Parathyroid adenoma (tissue), 2 donors: Measurements from ENCODE around the gene XYLB.

ENCODE experiments used
- H2AFZ ChIP-seq: fragments of 300-600 bp; sonication (generic); one replicate; pipeline ENCODE4 v1.7.0; 2017; ENCODE audit warnings: antibody characterized with exemption, mild to moderate bottlenecking
- H3K27ac ChIP-seq: fragments of 300-600 bp; sonication (generic); one replicate; pipeline ENCODE4 v1.7.0; 2017
- H3K27me3 ChIP-seq: fragments of 300-600 bp; sonication (generic); one replicate; pipeline ENCODE4 v1.7.0; 2017; ENCODE audit warnings: low read length; ENCODE audit not compliant: control insufficient read depth, insufficient read depth
- H3K36me3 ChIP-seq: fragments of 300-600 bp; sonication (generic); one replicate; pipeline ENCODE4 v1.7.0; 2017; ENCODE audit warnings: low read length; ENCODE audit not compliant: control insufficient read depth, insufficient read depth
- H3K4me1 ChIP-seq: fragments of 300-600 bp; sonication (generic); one replicate; pipeline ENCODE4 v1.7.0; 2017; ENCODE audit warnings: control low read depth
- H3K4me2 ChIP-seq: fragments of 300-600 bp; sonication (generic); one replicate; pipeline ENCODE4 v1.7.0; 2017; ENCODE audit warnings: low read length
- H3K4me3 ChIP-seq: fragments of 300-600 bp; sonication (generic); one replicate; pipeline ENCODE4 v1.7.0; 2017; ENCODE audit warnings: low read depth, low read length
- H3K79me2 ChIP-seq: fragments of 300-600 bp; sonication (generic); one replicate; pipeline ENCODE4 v1.7.0; 2017; ENCODE audit warnings: control low read depth
- H3K9ac ChIP-seq: fragments of 300-600 bp; sonication (generic); one replicate; pipeline ENCODE4 v1.7.0; 2017; ENCODE audit warnings: mild to moderate bottlenecking
- H3K9me3 ChIP-seq: fragments of 300-600 bp; sonication (generic); one replicate; pipeline ENCODE4 v1.7.0; 2017; ENCODE audit warnings: low read length; ENCODE audit not compliant: control insufficient read depth
- CTCF ChIP-seq: fragments of 300-600 bp; sonication (generic); IDR thresholded peaks from one replicate; pipeline ENCODE4 v1.7.0; 2017; ENCODE audit warnings: antibody characterized with exemption, mild to moderate bottlenecking
- donor health status: primary hyperparathyroidism.

XYLB gene

GRCh38 chr3:38353151-38353550 lies 6.6 kb downstream of the XYLB start:
- no peak overlapping the region for H2AFZ ChIP-seq
- no peaks in the 10 kb centered on the region for H3K36me3 ChIP-seq
- no peak overlapping the region for H3K27ac ChIP-seq
- no peaks in the 10 kb centered on the region for H3K79me2 ChIP-seq
- no peaks in the 10 kb centered on the region for H3K4me1 ChIP-seq
- H3K9ac ChIP-seq = no peak overlapping the region
- H3K4me3 ChIP-seq = no peak overlapping the region
- H3K27me3 ChIP-seq = no peaks in the 10 kb centered on the region
- H3K4me2 ChIP-seq = no peak overlapping the region
- no peak for TF ChIP-seq CTCF
- H3K9me3 ChIP-seq = no peaks in the 10 kb centered on the region

GRCh38 chr3:38354588-38355330 lies 8.2 kb downstream of the XYLB start:
- no peak overlapping the region for H3K27ac ChIP-seq
- no peaks in the 10 kb centered on the region for H3K27me3 ChIP-seq
- H3K4me2 ChIP-seq = no peak overlapping the region
- H3K9ac ChIP-seq = no peak overlapping the region
- no peak for TF ChIP-seq CTCF
- H3K4me1 ChIP-seq = no peaks in the 10 kb centered on the region
- H3K4me3 ChIP-seq = no peak overlapping the region
- no peaks in the 10 kb centered on the region for H3K9me3 ChIP-seq
- H3K79me2 ChIP-seq = no peaks in the 10 kb centered on the region
- H2AFZ ChIP-seq = no peak overlapping the region
- H3K36me3 ChIP-seq = no peaks in the 10 kb centered on the region

GRCh38 chr3:38359038-38359437 lies 12.5 kb downstream of the XYLB start:
- no peak overlapping the region for H2AFZ ChIP-seq
- H3K27me3 ChIP-seq = no peaks in the 10 kb centered on the region
- H3K27ac ChIP-seq = no peak overlapping the region
- no peak for TF ChIP-seq CTCF
- no peak overlapping the region for H3K9ac ChIP-seq
- no peaks in the 10 kb centered on the region for H3K36me3 ChIP-seq
- no peaks in the 10 kb centered on the region for H3K4me1 ChIP-seq
- H3K9me3 ChIP-seq = no peaks in the 10 kb centered on the region
- H3K4me3 ChIP-seq = no peak overlapping the region
- H3K79me2 ChIP-seq = no peaks in the 10 kb centered on the region
- no peak overlapping the region for H3K4me2 ChIP-seq

DNA sequence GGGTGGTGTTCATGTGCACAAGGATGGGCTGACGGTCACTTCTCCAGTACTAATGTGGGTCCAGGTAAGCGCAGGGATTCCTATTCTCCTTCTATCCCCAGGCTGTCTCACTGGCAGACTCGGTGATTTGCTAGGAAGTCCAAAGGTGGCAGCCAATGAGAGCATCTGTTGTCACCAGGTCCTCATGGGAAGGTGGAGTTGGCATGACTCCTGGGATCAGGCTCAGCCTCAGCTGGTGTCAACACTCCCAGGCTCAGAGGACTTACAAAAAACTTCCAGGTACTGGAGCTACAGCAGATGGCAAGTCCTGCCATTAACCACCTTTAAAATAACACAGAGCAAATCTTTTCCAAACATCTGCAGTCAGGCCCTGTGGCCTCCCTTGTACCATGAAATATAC lies 13.8 kb downstream of the XYLB start:
- Histone ChIP-seq H3K4me1 (no peaks in the 10 kb centered on the region), H3K27me3 (no peaks in the 10 kb centered on the region), H3K36me3 (no peaks in the 10 kb centered on the region), H3K9ac (no peak overlapping the region), H3K79me2 (no peaks in the 10 kb centered on the region), H3K9me3 (no peaks in the 10 kb centered on the region), H3K4me3 (no peak overlapping the region), H3K27ac (no peak overlapping the region), H3K4me2 (no peak overlapping the region), H2AFZ (no peak overlapping the region)
- TF ChIP-seq CTCF = no peak

- no peak overlapping the region for H3K9ac ChIP-seq
- H3K4me1 ChIP-seq = no peaks in the 10 kb centered on the region
- no peaks in the 10 kb centered on the region for H3K79me2 ChIP-seq
- TF ChIP-seq CTCF = no peak
- H3K9me3 ChIP-seq = no peaks in the 10 kb centered on the region
- no peak overlapping the region for H3K27ac ChIP-seq
- H3K4me3 ChIP-seq = no peak overlapping the region
- no peaks in the 10 kb centered on the region for H3K27me3 ChIP-seq
- no peak overlapping the region for H2AFZ ChIP-seq
- H3K36me3 ChIP-seq = no peaks in the 10 kb centered on the region
- H3K4me2 ChIP-seq = no peak overlapping the region
These were observed 14.9 kb downstream of the XYLB start for GRCh38 chr3:38361496-38361895.
